GM19455 (cell line): Measurements from ENCODE around the gene PPP2R3B.

Source experiments
- ATAC-seq: cut with Tn5 transposase; IDR thresholded peaks from one replicate; pipeline ENCODE4 v1.9.1; 2021; ENCODE audit not compliant: unreplicated experiment

The PPP2R3B gene

GRCh38 chrX:371907-372306 is 14.8 kb downstream of the PPP2R3B start:
- ATAC-seq: no peak

- no peak for ATAC-seq
These were observed 15.6 kb downstream of the PPP2R3B start for GRCh38 chrX:370963-371745.

- ATAC-seq: no peak
These were observed 16.3 kb downstream of the PPP2R3B start for GRCh38 chrX:370244-370962.

GRCh38 chrX:369563-370101 is 17.1 kb downstream of the PPP2R3B start:
- no peak for ATAC-seq

GRCh38 chrX:368811-369562 is 17.7 kb downstream of the PPP2R3B start:
- no peak for ATAC-seq

GRCh38 chrX:367866-368265 is 18.8 kb downstream of the PPP2R3B start:
- ATAC-seq: no peak

- ATAC-seq: no peak
These were observed 19.4 kb downstream of the PPP2R3B start for GRCh38 chrX:367349-367748.

GRCh38 chrX:363621-364375 is 22.9 kb downstream of the PPP2R3B start:
- no peak for ATAC-seq

- ATAC-seq: no peak
These were observed 23.6 kb downstream of the PPP2R3B start for GRCh38 chrX:362937-363620.

- no peak for ATAC-seq
These were observed 24.4 kb downstream of the PPP2R3B start for GRCh38 chrX:362351-362750.

GRCh38 chrX:361231-362145 is 25.2 kb downstream of the PPP2R3B start:
- no peak for ATAC-seq

GRCh38 chrX:360496-361150 is 26.1 kb downstream of the PPP2R3B start:
- ATAC-seq: no peak

GRCh38 chrX:358651-359143 is 28.0 kb downstream of the PPP2R3B start:
- no peak for ATAC-seq

GRCh38 chrX:357693-358471 is 28.8 kb downstream of the PPP2R3B start:
- ATAC-seq: no peak

GRCh38 chrX:357035-357692 is 29.5 kb downstream of the PPP2R3B start:
- ATAC-seq: no peak

- no peak for ATAC-seq
These were observed 30.2 kb downstream of the PPP2R3B start for GRCh38 chrX:356385-357034.
